Right renal cortex interstitium (tissue), 3 donors: Measurements from ENCODE around the gene BMPR1B. TPM values are rescaled to one million over a fixed set of nuclear protein-coding genes. Genes with fewer than 3 reads are reported as not detected.
"Not testable (repeated sequence)": the region's sequence is repeated elsewhere in the genome, so short reads cannot be mapped to it uniquely, and the experiment has no call there.

ENCODE experiments used
- DNase-seq, 3 donors: peaks; one replicate each; pipeline ENCODE4 v3.0.0-alpha.2; 2013; ENCODE audit warnings: low read depth in 3 of 3, low spot score in 2 of 3
- polyA plus RNA-seq, 3 donors: library from polyadenylated mRNA; unstranded; fragments of 120-200 nt; gene quantifications; one replicate each; pipeline ENCODE4 v1.2.1, GENCODE V29; 2013; ENCODE audit not compliant: insufficient read length in 3 of 3

Gene BMPR1B
- polyA plus RNA-seq, 3 donors = 24.9 to 29.9 (median 25.3) TPM

GRCh38 chr4:95171377-95171776, 413.6 kb downstream of the BMPR1B start:
- not testable (repeated sequence) for DNase-seq

GRCh38 chr4:95178938-95179337, 421.2 kb downstream of the BMPR1B start:
- DNase-seq = no peak

- no peak for DNase-seq
Measured at GRCh38 chr4:95180531-95181242, 422.9 kb downstream of the BMPR1B start.

GRCh38 chr4:95181243-95181995, 423.7 kb downstream of the BMPR1B start:
- no peak for DNase-seq

GRCh38 chr4:95181996-95182306, 424.2 kb downstream of the BMPR1B start:
- no peak for DNase-seq

DNA sequence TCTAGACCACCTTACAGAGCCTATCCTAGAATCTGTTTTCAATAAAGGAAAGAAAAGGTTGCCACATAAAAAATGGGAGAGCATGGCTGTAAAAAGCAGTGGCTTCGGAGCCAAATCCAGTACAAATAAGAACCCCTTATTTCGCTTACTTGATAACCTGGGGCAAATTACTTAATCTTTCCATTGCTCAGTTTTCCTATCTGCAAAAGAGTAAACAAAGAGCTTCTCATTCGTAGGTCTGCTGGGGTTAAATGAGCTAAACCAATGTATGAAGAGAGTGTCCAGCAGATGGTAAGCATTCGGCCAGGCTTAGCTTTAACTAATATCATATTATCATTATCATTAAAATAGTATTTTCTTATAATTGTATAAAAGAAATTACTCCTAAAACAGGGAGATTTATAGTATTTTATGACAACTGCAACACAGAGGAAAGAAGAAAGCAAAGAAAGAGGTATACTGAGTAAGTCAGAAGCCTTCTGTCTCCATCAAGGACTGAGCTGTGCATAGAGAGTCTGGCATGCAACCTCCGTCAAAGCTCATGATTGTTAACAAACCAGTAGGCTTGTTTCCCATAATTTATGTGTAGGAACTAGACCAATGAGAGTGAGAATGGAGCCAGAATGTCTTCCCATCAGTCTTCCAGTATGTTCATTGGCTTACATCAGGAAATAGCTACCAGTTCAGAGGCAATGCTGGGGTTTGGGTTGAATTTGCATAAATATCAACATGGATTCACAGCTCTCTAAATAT, 426.1 kb downstream of the BMPR1B start:
- DNase-seq = no peak

DNA sequence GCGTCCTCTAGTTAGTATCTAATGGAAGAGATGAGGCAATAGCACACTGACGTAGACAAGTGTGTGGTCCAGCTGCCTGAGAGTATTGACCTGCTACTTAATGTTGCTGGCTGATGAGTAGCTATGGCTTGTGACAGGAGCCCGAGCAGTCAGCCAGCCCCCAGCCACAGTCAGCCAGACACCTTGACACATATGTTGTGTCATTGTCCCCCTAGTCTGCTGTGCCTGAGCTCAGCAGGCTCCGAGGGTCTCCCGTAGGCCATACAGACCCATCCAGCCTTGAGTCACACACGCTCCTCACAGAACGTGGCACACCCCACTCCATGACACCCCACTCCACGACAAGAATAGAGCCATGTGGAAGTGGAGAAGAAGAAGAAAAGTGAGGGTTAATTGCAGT, 428.9 kb downstream of the BMPR1B start:
- no peak for DNase-seq

- DNase-seq = no peak
Measured at GRCh38 chr4:95188701-95189370, 431.1 kb downstream of the BMPR1B start.

DNA sequence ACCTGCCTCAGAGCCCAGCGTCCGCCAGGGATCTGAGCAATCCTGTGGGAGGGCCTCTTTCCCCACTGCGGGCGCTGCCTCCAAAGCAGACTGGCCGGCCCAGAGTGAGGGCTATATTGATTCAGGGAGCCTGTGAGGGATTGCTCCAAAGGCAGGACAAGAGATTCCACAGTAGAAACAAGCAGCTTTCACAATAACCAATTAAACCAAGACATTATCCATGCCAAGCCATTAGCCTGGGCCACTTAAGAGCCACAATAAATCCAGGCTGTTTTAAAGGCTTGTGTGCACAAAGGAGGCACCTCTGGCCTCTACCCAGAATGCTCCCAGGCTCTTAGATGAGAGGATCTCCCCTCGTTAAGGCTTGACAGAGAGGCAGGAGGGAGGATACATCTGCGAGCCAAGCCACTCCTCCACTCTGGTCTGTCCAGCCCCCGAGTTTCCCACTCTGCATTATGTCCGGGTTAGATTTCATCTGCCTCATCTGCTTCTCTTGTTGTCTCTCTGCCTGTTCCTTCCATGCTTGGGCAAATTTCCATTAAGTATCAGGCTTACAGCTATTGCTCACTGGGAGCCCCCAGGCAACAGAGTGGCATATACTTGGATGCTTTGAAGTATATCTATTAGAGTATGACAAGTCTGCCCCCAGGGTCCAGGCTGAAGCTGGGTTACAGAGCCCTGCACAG, 433.1 kb downstream of the BMPR1B start:
- peak in 2 of 3 donors; percentile 20 to 23 for DNase-seq

GRCh38 chr4:95191537-95191936, 433.8 kb downstream of the BMPR1B start:
- no peak for DNase-seq

- DNase-seq = no peak
Measured at GRCh38 chr4:95193391-95194224, 435.9 kb downstream of the BMPR1B start.

DNA sequence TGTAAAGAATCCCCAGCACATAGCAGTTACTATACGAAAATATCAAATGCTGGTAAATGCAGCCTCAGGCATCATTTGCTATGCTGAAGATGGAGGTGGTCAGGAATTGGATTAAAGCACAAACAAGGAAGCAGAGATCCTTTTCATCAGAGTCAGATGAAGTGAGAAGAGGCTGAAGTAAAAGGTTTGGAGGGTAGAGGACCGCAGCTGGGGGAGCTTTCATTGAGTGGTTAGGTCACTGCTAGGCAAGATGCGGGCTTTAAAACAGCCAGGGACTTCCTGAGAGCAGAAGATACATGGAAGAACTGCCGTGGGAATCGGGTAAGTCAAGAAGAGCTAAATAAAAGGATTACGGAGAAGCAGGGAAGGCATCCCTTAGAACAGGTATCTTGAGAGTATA, 439.6 kb downstream of the BMPR1B start:
- DNase-seq = no peak

DNA sequence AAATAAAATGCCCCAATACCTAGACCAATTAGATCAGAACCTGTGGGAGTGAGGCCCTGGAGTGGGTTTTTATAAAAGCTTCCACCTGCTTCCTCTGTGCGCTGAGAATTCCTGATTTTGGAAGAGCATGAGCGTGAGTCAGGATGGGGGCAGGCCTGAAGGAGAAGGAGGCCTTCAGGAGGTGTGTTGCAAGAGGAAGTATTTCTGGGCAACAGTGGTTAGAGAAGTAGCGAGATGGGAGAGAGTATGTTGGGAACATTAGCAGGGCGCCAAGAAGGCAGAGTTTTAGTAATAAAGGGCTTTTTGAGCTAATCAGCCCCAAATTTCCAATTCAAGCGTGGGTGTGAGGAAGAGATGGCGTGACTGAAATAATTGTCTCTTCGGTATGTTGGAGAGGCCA, 441.2 kb downstream of the BMPR1B start:
- DNase-seq = no peak

GRCh38 chr4:95204267-95204844, 446.6 kb downstream of the BMPR1B start:
- DNase-seq = no peak

GRCh38 chr4:95204873-95205272, 447.1 kb downstream of the BMPR1B start:
- no peak for DNase-seq
